GM19324 (cell line): Measurements from ENCODE around the gene RFX4.
"Not testable (repeated sequence)": the region's sequence is repeated elsewhere in the genome, so short reads cannot be mapped to it uniquely, and the experiment has no call there.

ENCODE experiments used
- ATAC-seq: cut with Tn5 transposase; IDR thresholded peaks from one replicate; pipeline ENCODE4 v1.9.1; 2021; ENCODE audit warnings: mild to moderate bottlenecking, moderate library complexity; ENCODE audit not compliant: unreplicated experiment, low FRiP score

The RFX4 gene

GRCh38 chr12:106588771-106589170, 6.0 kb downstream of the RFX4 start:
- ATAC-seq, result no peak

GRCh38 chr12:106590601-106591000, 7.8 kb downstream of the RFX4 start:
- ATAC-seq, result no peak

DNA sequence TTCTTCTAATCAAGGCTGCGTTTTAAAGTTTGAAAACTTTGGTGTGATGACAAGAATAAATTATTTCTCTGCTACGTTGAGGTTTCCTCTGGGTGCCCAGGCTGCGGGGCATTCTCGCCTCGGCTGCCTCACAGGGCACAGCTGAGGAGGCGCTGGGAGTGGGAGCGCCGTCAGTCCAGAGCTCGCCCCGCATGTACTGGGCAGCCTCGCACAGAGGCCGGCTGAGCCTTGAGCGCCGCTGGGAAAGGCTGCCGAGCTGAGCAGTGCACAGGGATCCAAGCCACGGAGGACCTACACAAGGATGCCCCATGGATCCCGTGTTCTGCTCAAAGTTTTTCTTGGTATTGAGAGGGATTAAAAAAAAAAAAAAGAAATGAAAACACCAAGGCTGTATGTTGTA, 11.6 kb downstream of the RFX4 start:
- ATAC-seq, result no peak

GRCh38 chr12:106595268-106595667, 12.5 kb downstream of the RFX4 start:
- no peak for ATAC-seq

GRCh38 chr12:106598003-106598402, 15.2 kb downstream of the RFX4 start:
- no peak for ATAC-seq

GRCh38 chr12:106599302-106599701, 16.5 kb downstream of the RFX4 start:
- no peak for ATAC-seq

DNA sequence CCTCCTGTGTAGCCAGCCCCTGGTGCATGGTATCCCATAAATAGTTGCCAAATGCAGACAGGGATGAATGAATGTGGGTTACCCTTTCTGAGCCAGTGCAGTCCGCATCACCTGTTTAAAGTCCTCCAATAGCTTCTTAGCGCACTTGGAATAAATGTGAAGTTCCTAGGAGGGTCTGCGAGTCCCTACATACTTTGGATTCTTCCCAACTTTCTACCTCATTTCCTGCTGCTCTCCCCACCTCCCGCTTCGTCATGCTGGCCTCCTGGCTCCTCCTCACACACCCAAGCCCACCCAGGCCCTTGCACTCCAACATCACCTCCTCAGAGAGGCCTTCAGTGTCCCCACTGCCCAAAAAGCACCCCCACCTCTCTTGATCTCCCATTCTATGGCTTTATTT, 17.7 kb downstream of the RFX4 start:
- no peak for ATAC-seq

DNA sequence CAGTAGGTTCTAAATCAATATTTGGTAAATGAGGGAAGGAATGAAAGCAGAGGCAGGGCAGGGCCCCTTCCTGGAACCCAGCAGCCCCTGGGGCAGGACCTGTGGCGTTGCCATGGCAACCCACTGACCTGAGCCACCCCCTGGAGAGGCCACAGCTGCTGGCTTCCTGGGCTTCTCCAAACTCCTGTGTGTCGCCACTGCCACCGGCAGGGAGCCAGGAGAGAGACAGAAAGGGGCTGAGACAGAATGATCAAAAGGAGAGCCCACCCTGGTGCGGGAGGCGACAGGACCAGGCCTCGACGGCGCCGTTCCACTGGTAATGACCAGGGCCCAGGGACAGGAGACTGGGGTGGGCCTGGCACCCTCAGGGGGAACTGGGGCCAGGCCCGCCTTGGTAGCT, 18.2 kb downstream of the RFX4 start:
- no peak for ATAC-seq

DNA sequence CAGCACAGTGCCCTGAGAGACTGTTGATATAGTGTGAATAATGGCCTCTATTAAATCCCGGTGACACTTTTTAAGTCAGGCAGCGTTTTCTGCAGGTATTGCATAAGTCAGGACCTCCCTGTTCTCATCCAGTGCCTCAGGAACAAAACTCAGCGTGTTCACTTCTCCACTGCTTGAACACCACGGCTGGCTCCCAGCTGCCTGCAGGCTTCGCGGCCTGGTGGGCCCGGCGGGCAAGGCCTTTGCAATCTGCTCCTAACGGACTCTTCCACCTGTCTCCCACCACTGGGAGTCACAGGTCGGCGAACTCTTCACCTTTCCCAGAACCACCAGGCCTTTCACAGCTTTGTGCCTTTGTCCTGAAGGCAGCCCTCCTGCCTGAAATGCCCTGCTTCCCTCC, 18.7 kb downstream of the RFX4 start:
- ATAC-seq, result no peak

- no peak for ATAC-seq
Observed at GRCh38 chr12:106602076-106602475, 19.3 kb downstream of the RFX4 start.

GRCh38 chr12:106605254-106605653, 22.4 kb downstream of the RFX4 start:
- ATAC-seq, result no peak

- not testable (repeated sequence) for ATAC-seq
Observed at GRCh38 chr12:106620588-106620987, 37.8 kb downstream of the RFX4 start.

DNA sequence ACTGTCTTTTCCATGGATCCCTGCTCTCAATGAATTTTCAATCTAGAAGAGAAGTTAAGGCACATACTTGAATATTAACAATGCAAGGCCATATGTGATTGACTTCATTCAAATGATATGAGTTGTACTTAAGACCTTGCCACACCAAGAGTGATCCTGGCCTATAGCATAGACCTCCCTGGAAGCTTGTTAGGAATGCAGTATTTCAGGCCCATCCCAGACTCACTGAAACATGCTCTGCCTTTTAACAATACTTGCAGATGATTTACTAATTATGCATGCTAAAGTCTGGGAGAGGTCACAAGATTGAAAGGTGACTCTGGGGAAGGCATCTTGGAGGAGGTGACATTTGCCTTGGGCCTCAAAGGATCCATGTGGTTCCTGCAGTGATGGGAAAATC, 43.2 kb downstream of the RFX4 start:
- no peak for ATAC-seq

DNA sequence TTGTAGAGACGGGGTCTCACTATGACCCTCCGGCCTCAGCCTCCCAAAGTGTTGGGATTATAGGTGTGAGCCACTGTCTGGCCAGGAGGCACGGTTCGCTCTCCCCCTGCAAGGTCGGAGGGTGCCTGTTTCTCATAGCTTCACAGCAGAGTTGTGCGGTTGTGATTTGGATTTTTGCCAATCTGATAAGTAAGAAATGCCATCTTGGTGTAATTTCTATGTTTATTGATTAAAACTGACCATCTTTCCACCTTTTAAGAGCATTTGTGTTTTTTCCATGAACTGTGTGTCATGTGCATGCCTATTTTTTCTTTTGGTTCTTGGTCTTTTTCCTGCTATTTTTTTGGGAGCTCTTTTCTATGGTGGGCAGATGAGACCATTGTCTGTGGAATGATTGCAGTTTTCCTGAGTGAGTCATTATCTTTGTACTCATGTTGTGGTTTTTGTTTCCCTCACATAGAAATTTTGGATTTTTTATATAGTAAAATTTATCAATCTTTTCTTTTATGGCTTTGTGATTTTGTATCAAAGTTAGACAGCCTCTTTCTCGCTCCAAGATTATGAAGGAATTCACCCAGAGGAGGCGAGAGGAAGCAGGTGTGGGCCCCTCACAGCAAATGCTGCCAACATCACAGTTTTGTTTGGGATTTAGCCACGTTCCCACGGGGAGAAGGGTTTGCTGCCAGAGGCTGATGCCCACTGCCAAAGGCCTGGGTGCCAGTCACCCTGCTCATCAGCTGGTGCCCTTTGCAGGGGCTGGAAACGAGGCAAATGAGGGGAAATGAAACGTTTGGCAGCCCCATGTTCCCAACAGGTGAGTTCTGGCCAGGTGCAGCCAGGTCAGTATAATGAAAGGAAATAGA, 47.2 kb downstream of the RFX4 start:
- ATAC-seq, result no peak

DNA sequence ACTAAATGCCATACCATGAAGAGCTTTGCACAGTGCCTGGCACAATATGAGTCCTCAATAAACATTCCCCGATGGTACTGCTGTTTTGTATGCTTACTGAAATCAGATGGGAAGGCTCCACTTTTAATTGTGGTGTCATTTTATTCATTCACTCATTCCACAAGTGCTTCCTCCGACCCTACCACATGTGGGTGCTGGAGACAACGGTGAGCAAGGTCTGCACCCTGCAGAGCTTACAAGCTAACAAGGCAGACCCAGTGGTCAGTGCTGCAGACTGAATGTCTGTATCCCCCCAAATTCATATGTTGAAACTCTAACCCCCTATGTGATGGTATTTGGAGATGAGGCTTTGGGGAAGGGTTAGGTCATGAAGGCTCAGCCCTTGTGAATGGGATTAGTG, 48.3 kb downstream of the RFX4 start:
- ATAC-seq, result no peak

DNA sequence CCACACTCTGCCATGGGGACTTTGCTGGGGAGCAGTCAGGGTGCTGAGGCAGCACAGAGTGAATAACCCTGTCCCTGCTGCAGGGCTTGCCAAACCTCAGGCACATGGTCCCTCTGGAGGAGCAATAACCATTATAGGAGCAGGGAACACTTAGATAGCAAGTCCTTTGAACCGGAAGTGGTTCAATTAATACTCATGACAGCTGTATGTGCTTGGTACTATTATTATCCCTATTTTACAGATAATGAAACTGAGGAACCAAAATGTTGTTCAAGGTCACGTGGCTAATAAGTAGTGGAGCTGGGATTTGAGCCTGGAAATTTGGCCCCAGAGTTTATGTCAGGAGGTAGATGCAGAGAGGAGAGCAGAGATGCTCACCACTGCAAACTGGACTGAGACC, 49.0 kb downstream of the RFX4 start:
- no peak for ATAC-seq

DNA sequence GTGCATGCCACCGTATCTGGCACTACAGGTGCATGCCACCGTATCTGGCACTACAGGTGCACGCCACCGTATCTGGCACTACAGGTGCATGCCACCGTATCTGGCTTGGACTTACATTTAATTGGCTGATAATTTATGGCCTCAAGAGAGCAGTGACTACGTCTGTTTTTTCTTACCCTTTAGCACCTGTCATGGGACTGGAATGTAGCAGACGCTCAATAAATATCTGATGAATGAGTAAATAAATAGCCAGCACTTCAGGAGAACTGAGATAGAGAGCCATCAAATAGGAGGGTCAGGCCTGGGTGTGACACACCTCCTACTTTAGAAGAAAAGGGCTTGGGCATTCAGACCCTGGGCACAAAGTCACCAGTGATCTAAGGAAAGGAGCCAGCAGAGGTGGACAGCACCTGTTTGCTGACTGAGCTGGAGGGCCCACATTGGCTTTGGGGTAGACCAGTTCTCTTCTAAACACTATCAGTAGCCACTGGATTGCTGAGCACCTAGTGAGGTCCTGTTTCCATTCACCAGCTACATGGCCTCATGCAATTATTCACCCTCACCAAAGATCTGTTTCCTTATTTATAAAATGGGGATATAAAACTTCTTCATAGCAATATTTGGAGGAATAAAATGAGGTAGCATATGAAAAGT, 50.1 kb downstream of the RFX4 start:
- no peak for ATAC-seq

DNA sequence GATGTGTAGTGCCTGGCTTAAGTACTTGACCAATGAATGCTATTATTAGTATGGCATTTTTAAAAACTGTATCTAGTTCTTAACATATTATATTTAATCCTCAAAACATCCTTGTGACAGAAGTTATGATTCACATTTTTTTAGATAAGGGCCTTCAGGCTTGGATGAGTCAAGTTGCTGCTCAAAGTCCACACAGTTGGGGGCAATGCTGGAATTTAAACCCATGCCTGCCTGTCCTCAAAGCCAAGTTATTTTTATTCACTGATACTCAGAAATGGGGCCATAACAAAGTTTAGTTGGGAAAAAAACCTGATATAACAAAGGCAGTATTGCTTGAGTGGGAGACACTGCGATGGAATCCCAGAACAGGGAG, 50.6 kb downstream of the RFX4 start:
- ATAC-seq, result no peak

DNA sequence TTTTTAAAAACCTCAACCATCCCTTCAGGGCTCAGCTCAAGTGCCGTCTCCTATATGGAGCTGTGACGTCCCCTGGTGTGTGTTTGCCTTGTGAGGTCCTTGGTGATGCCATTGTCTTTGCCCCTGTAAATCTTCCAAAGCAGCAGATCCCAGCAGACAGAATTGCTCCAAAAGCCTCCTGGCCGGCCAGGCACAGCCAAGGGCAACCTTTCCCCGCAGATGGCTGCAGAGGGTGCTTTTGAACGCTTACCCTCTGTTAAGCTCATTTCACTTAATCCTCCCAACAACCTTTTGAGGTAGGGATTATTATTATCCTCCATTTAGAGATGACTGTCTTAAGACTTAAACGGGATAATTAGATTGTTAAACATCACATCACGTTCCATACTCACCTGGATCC, 51.4 kb downstream of the RFX4 start:
- no peak for ATAC-seq

DNA sequence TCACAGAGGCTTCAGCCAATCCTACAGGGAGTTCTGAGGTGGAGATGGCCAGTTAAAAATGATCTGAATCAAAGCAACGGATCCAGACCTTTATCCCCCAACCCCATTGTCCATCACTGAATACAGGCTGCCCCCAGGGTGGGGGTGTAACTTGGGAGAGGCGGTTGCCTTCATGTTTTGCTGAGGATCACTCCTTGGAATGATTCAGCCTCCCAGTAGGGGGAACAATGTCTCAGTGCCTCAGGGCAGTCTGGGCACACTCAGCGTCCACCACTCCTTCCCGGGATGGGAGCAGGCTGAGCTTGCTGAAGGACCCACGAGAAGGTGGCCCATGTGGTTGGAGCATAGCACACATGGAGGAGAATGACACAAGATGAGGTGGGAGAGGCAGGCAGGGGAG, 60.2 kb downstream of the RFX4 start:
- no peak for ATAC-seq

DNA sequence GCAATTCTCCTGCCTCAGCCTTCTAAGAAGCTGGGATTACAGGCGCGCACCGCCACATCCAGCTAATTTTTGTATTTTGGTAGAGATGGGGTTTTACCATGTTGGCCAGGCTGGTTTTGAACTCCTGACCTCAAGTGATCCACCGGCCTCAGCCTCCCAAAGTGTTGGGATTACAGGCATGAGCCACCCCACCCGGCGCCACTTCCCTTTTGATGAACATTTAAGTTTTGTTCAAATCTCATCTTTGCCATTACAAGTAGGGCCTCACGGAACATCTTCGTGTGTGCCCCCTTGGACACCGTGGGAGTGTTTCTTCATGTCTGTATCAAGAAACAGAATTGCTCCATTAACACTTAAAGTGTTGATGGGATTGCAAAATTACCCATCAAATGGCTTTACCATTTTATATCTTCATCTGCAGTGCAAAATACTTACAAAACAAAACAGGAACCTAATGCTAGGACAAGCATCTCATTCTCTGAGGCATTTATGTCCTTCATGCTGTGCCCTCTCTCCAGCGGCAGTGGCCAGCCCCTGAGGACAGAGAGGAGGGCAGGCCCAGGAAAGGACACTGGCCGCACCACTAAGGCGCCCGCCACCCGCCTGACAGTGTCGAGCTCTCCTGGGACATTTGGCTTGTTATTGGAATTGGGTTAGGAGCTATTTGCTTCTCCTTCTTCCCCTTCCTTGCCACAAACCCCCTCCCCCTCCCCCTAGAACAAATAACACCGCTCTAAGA, 61.7 kb downstream of the RFX4 start:
- no peak for ATAC-seq

DNA sequence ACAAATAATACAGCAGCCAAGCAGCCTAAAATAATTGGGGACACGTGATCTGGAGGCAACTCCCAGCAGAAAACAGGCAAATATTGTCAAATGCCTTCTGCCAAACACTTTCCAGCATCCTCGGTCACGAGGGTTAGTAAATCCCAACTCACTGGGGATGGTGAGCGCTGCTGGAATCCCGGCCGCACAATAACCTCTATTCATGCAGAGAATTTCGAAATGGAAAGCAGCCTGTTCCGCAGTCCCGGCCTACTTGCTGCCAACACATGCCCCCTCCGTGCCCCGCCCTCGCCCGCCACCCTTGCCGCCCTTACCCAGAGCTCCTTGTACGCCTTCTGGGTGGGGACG, 62.2 kb downstream of the RFX4 start:
- ATAC-seq, result no peak
